Testis (tissue), 3 donors: Measurements from ENCODE around the gene ANKRD13A. TPM values are rescaled to one million over a fixed set of nuclear protein-coding genes. Genes with fewer than 3 reads are reported as not detected.

Source experiments
- DNase-seq: peaks from one replicate; pipeline ENCODE4 v3.0.0-alpha.2; 2019
- H3K27ac ChIP-seq, 2 donors: fragments of 200-600 bp; sonication (generic); one replicate each; pipeline ENCODE4 v1.5.1; 2019
- H3K27me3 ChIP-seq: fragments of 200-600 bp; sonication (generic); one replicate; pipeline ENCODE4 v1.5.1; 2019
- H3K36me3 ChIP-seq: fragments of 200-600 bp; sonication (generic); one replicate; pipeline ENCODE4 v1.5.1; 2017; ENCODE audit warnings: low read depth; ENCODE audit errors: missing control alignments
- H3K4me1 ChIP-seq: fragments of 200-600 bp; sonication (generic); one replicate; pipeline ENCODE4 v1.5.1; 2019
- H3K4me3 ChIP-seq, 2 donors: fragments of 200-600 bp; sonication (generic); one replicate each; pipeline ENCODE4 v1.5.1; 2017 to 2019
- H3K9me3 ChIP-seq: fragments of 200-600 bp; sonication (generic); one replicate; pipeline ENCODE4 v1.5.1; 2017
- CTCF ChIP-seq, 3 experiments: fragments of 450-650 bp in 2 of 3; fragments of 200-600 bp in 1 of 3; sonication (generic) in 1 of 3; IDR thresholded peaks; one replicate each; pipeline ENCODE4 v1.5.1; 2016 to 2019; ENCODE audit warnings: antibody characterized with exemption in 3 of 3, mild to moderate bottlenecking in 2 of 3, moderate library complexity in 1 of 3
- POLR2A ChIP-seq: fragments of 450-650 bp; IDR thresholded peaks from one replicate; pipeline ENCODE4 v1.6.1; 2017; ENCODE audit warnings: antibody characterized with exemption, mild to moderate bottlenecking, moderate library complexity
- WGBS, 2 donors: methylation state at CpG; one replicate each; pipeline ENCODE4 v1.1.5; 2018; 5-methylcytosine and 5-hydroxymethylcytosine counted together
- intact Hi-C: fragments of 100-400 bp; cut with DNase I; formaldehyde crosslinking; loops from one replicate; pipeline ENCODE4 v1.15.1; 2023; ENCODE audit warnings: low total_unique reads
- polyA plus RNA-seq: library from polyadenylated mRNA; stranded (reverse); fragments of 350-450 nt; fragmentation: Illumina TruSeq; extraction: RNeasy Lipid Tissue Mini Kit (QIAGEN cat#74804); gene quantifications from one replicate; pipeline ENCODE4 v1.2.3, GENCODE V29; 2014; ENCODE audit warnings: low read depth, low replicate concordance; ENCODE audit not compliant: insufficient read depth
- total RNA-seq, 2 donors: library from RNA; depleted of rRNA; stranded (reverse); fragments of >200 nt; gene quantifications; one replicate each; pipeline ENCODE4 v1.2.3, GENCODE V29; 2016

Gene ANKRD13A
- total and polyA plus RNA-seq, 3 donors from 2014 or later = 129 to 165 (median 156) TPM

- Histone ChIP-seq H3K9me3 (no peaks in the 10 kb centered on the region), H3K4me3 (no peak overlapping the region), H3K4me1 (no peaks in the 10 kb centered on the region), H3K27me3 (no peaks in the 10 kb centered on the region), H3K27ac (no peak overlapping the region), H3K36me3 (no peaks in the 10 kb centered on the region)
- no peak for DNase-seq
- 94% methylated on average over 8 of the region's 8 CpGs for WGBS, 2 donors
- intact Hi-C loops = no loop called here
- no peak for TF ChIP-seq POLR2A
- TF ChIP-seq CTCF (IDR thresholded peaks at IDR 0.05) = no peak
Measured at GRCh38 chr12:109959411-109960093, 39.7 kb upstream of the ANKRD13A start.

GRCh38 chr12:109961201-109961600 lies 38.0 kb upstream of the ANKRD13A start:
- no peak for TF ChIP-seq POLR2A
- no peak for TF ChIP-seq CTCF (IDR thresholded peaks at IDR 0.05)
- Histone ChIP-seq H3K27me3 (no peaks in the 10 kb centered on the region), H3K36me3 (no peaks in the 10 kb centered on the region), H3K9me3 (no peaks in the 10 kb centered on the region), H3K4me1 (no peaks in the 10 kb centered on the region), H3K4me3 (no peak overlapping the region), H3K27ac (no peak overlapping the region)
- no peak for DNase-seq
- 91 to 94% methylated on average over 14 of the region's 14 CpGs for WGBS, 2 donors
- intact Hi-C loops = no loop called here

GRCh38 chr12:109961612-109962011 lies 37.6 kb upstream of the ANKRD13A start:
- Histone ChIP-seq H3K9me3 (no peaks in the 10 kb centered on the region), H3K27me3 (no peaks in the 10 kb centered on the region), H3K4me1 (no peaks in the 10 kb centered on the region), H3K27ac (no peak overlapping the region), H3K4me3 (no peak overlapping the region), H3K36me3 (no peaks in the 10 kb centered on the region)
- TF ChIP-seq POLR2A (no peak), CTCF (IDR thresholded peaks at IDR 0.05) (no peak)
- WGBS, 2 donors = 89 to 93% methylated on average over 6 of the region's 6 CpGs
- intact Hi-C loops = no loop called here
- no peak for DNase-seq

DNA sequence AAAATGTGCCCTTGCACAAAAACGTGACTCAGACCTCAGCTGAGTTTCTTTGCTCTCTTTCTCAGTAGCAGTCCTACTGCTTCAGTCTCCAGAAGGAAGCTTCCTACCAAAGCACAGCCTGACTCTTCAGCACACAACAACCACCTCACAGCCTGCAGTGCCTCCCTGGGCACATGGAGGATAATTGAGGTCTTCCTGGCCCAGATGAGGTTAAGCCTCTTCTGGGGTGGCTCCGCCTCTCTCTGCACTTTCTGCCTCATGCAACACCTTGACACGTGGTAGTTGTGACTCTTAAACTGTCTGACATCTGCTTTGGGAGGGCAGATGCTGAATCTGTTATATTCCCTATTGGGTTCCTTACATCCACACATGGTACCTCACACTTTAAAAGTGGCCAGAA lies 36.8 kb upstream of the ANKRD13A start:
- Histone ChIP-seq H3K36me3 (no peaks in the 10 kb centered on the region), H3K4me3 (no peak overlapping the region), H3K9me3 (no peaks in the 10 kb centered on the region), H3K27ac (no peak overlapping the region), H3K27me3 (no peaks in the 10 kb centered on the region), H3K4me1 (no peaks in the 10 kb centered on the region)
- intact Hi-C loops = no loop called here
- 69 to 81% methylated on average over 3 of the region's 3 CpGs for WGBS, 2 donors
- TF ChIP-seq CTCF (IDR thresholded peaks at IDR 0.05) = no peak
- TF ChIP-seq POLR2A = no peak
- DNase-seq = no peak

DNA sequence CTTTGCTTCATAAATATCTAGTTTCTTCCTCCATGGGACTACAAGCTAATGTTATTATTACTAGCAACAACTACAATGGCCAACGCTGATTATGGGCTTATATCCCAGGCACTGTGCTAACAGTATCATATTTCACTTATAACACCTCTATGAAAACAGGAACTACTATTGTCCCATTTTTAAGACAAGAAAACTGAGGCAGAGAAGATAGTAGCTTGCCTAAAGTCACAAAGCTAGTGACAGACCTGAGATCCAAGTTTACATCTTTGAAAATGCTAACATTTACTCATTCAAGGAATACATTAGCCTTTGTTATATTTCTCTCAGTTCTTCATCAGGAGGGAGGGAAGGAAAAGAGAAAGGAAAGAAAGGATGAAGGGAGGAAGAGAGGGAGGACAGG lies 35.9 kb upstream of the ANKRD13A start:
- Histone ChIP-seq H3K27me3 (no peaks in the 10 kb centered on the region), H3K9me3 (no peaks in the 10 kb centered on the region), H3K27ac (no peak overlapping the region), H3K36me3 (no peaks in the 10 kb centered on the region), H3K4me1 (no peaks in the 10 kb centered on the region), H3K4me3 (no peak overlapping the region)
- intact Hi-C loops = no loop called here
- TF ChIP-seq CTCF (IDR thresholded peaks at IDR 0.05) (no peak), POLR2A (no peak)
- DNase-seq = no peak
- 82 to 96% methylated on average over 1 of the region's 1 CpG for WGBS, 2 donors
